Aorta (tissue), 5 donors: Measurements from ENCODE around the gene CLCN4. TPM values are rescaled to one million over a fixed set of nuclear protein-coding genes. Genes with fewer than 3 reads are reported as not detected.

ENCODE experiments used
- ATAC-seq: fragments of 200-7000 bp; cut with Tn5 transposase; one replicate; pipeline ENCODE4 v1.9.1; 2022; ENCODE audit warnings: moderate library complexity; ENCODE audit not compliant: low FRiP score
- DNase-seq, 2 donors: peaks; one replicate each; pipeline ENCODE4 v3.0.0-alpha.2; 2020
- H3K27ac ChIP-seq, 2 donors: one replicate each; pipeline ENCODE4 v1.5.1; 2013; ENCODE audit warnings: low read length in 2 of 2, mild to moderate bottlenecking in 2 of 2, moderate library complexity in 2 of 2, control low read depth in 1 of 2, inconsistent platforms in 1 of 2, low read depth in 1 of 2
- H3K27me3 ChIP-seq, 2 donors: one replicate each; pipeline ENCODE4 v1.6.1; 2013; ENCODE audit warnings: control low read depth in 1 of 2, low read length in 1 of 2, mild to moderate bottlenecking in 1 of 2, moderate library complexity in 1 of 2; ENCODE audit not compliant: insufficient read depth in 2 of 2, control insufficient read depth in 1 of 2
- H3K36me3 ChIP-seq, 2 donors: one replicate each; pipeline ENCODE4 v1.6.1; 2013; ENCODE audit warnings: control low read depth in 1 of 2, low read length in 1 of 2, mild to moderate bottlenecking in 1 of 2; ENCODE audit not compliant: insufficient read depth in 2 of 2, control insufficient read depth in 1 of 2
- H3K4me1 ChIP-seq, 2 donors: one replicate each; pipeline ENCODE4 v1.6.1; 2013; ENCODE audit warnings: low read length in 2 of 2, control low read depth in 1 of 2, mild to moderate bottlenecking in 1 of 2, moderate library complexity in 1 of 2; ENCODE audit not compliant: insufficient read depth in 2 of 2, control insufficient read depth in 1 of 2
- H3K4me3 ChIP-seq, 2 donors: one replicate each; pipeline ENCODE4 v1.5.1; 2013; ENCODE audit warnings: low read length in 2 of 2, control low read depth in 1 of 2, mild to moderate bottlenecking in 1 of 2
- H3K9me3 ChIP-seq: one replicate; pipeline ENCODE4 v1.6.1; 2013; ENCODE audit warnings: mild to moderate bottlenecking, low read length; ENCODE audit not compliant: control insufficient read depth
- WGBS, 2 donors: extraction: QIAGEN DNeasy Blood & Tissue Kit; methylation state at CpG; one replicate each; pipeline ENCODE4 v1.1.7; 2013; 5-methylcytosine and 5-hydroxymethylcytosine counted together
- intact Hi-C, 2 donors: fragments of 100-400 bp; cut with DNase I; formaldehyde crosslinking; loops; one replicate each; pipeline versions ENCODE4 v1.14.2 to v1.15.0; 2022
- polyA plus RNA-seq, 2 donors: library from polyadenylated mRNA; stranded (reverse); fragments of 200-250 nt; gene quantifications; one replicate each; pipeline ENCODE4 v1.2.3, GENCODE V29; 2013
- total RNA-seq, 2 donors: library from RNA; stranded (reverse); fragmentation: NEBNext Ultra II Directional; extraction: Animal tissue kit (Norgen Biotek cat#: 25700); gene quantifications; one replicate each; pipeline ENCODE4 v1.2.1, GENCODE V29; 2021
- donor health status: healthy with polysubstance abuse.
- donor health status: Bipolar disorder and iron deficiency.
- donor health status: DM: no; HTN: no; CAD: no.
- donor health status: DM: no; HTN: no; CAD: no.
- donor health status: DM: yes; HTN: yes; CAD: no.

The CLCN4 gene
- total and polyA plus RNA-seq, 4 donors: 0.67 to 8.6 (median 2.3) TPM

- Histone ChIP-seq H3K9me3 (no peaks in the 10 kb centered on the region), H3K4me1 (no peaks in the 10 kb centered on the region), H3K27me3 (no peaks in the 10 kb centered on the region), H3K27ac (no peak overlapping the region), H3K36me3 (no peaks in the 10 kb centered on the region), H3K4me3 (no peak overlapping the region)
- intact Hi-C loops: no loop called here
- ATAC-seq (no peak), DNase-seq (no peak)
- 86 to 94% methylated on average over 6 of the region's 6 CpGs for WGBS, 2 donors
Measured at GRCh38 chrX:10221651-10222050, 64.9 kb downstream of the CLCN4 start.

- Histone ChIP-seq H3K27ac (no peak overlapping the region), H3K27me3 (no peaks in the 10 kb centered on the region), H3K36me3 (no peaks in the 10 kb centered on the region), H3K4me1 (no peaks in the 10 kb centered on the region), H3K9me3 (no peaks in the 10 kb centered on the region), H3K4me3 (no peak overlapping the region)
- ATAC-seq (no peak), DNase-seq (no peak)
- intact Hi-C loops: no loop called here
- WGBS, 2 donors: 73 to 89% methylated on average over 12 of the region's 12 CpGs
Measured at GRCh38 chrX:10223276-10223675, 66.5 kb downstream of the CLCN4 start.

- H3K36me3 ChIP-seq: no peaks in the 10 kb centered on the region
- H3K4me3 ChIP-seq: no peak overlapping the region
- DNase-seq (no peak), ATAC-seq (no peak)
- H3K9me3 ChIP-seq: no peaks in the 10 kb centered on the region
- H3K27me3 ChIP-seq: no peaks in the 10 kb centered on the region
- intact Hi-C loops: no loop called here
- no peaks in the 10 kb centered on the region for H3K4me1 ChIP-seq
- H3K27ac ChIP-seq: no peak overlapping the region
- 81 to 96% methylated on average over 8 of the region's 8 CpGs for WGBS, 2 donors
Measured at GRCh38 chrX:10223781-10224180, 67.0 kb downstream of the CLCN4 start.

GRCh38 chrX:10230222-10230621 lies 73.4 kb downstream of the CLCN4 start:
- Histone ChIP-seq H3K36me3 (no peaks in the 10 kb centered on the region), H3K27me3 (no peaks in the 10 kb centered on the region), H3K27ac (no peak overlapping the region), H3K4me3 (no peak overlapping the region), H3K9me3 (no peaks in the 10 kb centered on the region), H3K4me1 (no peaks in the 10 kb centered on the region)
- intact Hi-C loops: no loop called here
- no peak for ATAC-seq
- DNase-seq: no peak
- WGBS, 2 donors: 68 to 82% methylated on average over 4 of the region's 4 CpGs

- 44 to 52% methylated on average over 4 of the region's 4 CpGs for WGBS, 2 donors
- no peak for DNase-seq
- Histone ChIP-seq H3K36me3 (no peaks in the 10 kb centered on the region), H3K4me1 (no peaks in the 10 kb centered on the region), H3K27me3 (no peaks in the 10 kb centered on the region), H3K27ac (no peak overlapping the region), H3K9me3 (no peaks in the 10 kb centered on the region), H3K4me3 (no peak overlapping the region)
- intact Hi-C loops: no loop called here
- ATAC-seq: no peak
Measured at GRCh38 chrX:10231461-10231860, 74.7 kb downstream of the CLCN4 start.

GRCh38 chrX:10233173-10233572 lies 76.4 kb downstream of the CLCN4 start:
- H3K27me3 ChIP-seq: no peaks in the 10 kb centered on the region
- H3K9me3 ChIP-seq: no peaks in the 10 kb centered on the region
- DNase-seq (no peak), ATAC-seq (no peak)
- intact Hi-C loops: no loop called here
- no peaks in the 10 kb centered on the region for H3K4me1 ChIP-seq
- no peak overlapping the region for H3K27ac ChIP-seq
- WGBS, 2 donors: 71 to 72% methylated on average over 3 of the region's 3 CpGs
- no peak overlapping the region for H3K4me3 ChIP-seq
- no peaks in the 10 kb centered on the region for H3K36me3 ChIP-seq

- WGBS, 2 donors: 74 to 88% methylated on average over 6 of the region's 6 CpGs
- intact Hi-C loops: no loop called here
- no peak overlapping the region for H3K4me3 ChIP-seq
- H3K36me3 ChIP-seq: no peaks in the 10 kb centered on the region
- DNase-seq: no peak
- no peaks in the 10 kb centered on the region for H3K4me1 ChIP-seq
- no peak overlapping the region for H3K27ac ChIP-seq
- no peaks in the 10 kb centered on the region for H3K27me3 ChIP-seq
- no peaks in the 10 kb centered on the region for H3K9me3 ChIP-seq
- ATAC-seq: no peak
Measured at GRCh38 chrX:10233696-10234095, 76.9 kb downstream of the CLCN4 start.

- intact Hi-C loops: no loop called here
- DNase-seq: no peak
- 67 to 74% methylated on average over 7 of the region's 7 CpGs for WGBS, 2 donors
- no peaks in the 10 kb centered on the region for H3K36me3 ChIP-seq
- no peaks in the 10 kb centered on the region for H3K4me1 ChIP-seq
- no peak overlapping the region for H3K4me3 ChIP-seq
- no peak for ATAC-seq
- no peaks in the 10 kb centered on the region for H3K27me3 ChIP-seq
- no peak overlapping the region for H3K27ac ChIP-seq
- no peaks in the 10 kb centered on the region for H3K9me3 ChIP-seq
Measured at GRCh38 chrX:10235851-10236250, 79.1 kb downstream of the CLCN4 start.

GRCh38 chrX:10237241-10237640 lies 80.5 kb downstream of the CLCN4 start:
- Histone ChIP-seq H3K4me3 (no peak overlapping the region), H3K27me3 (no peaks in the 10 kb centered on the region), H3K36me3 (no peaks in the 10 kb centered on the region), H3K4me1 (no peaks in the 10 kb centered on the region), H3K27ac (no peak overlapping the region), H3K9me3 (no peaks in the 10 kb centered on the region)
- intact Hi-C loops: no loop called here
- no peak for ATAC-seq
- 66 to 67% methylated on average over 7 of the region's 7 CpGs for WGBS, 2 donors
- no peak for DNase-seq
